SIG-M5 treated with dmso at 0.1 percent for 504 hours (cell line): Measurements from ENCODE around the gene CNIH3.

Source experiments
- DNase-seq: peaks from one replicate; lab custom pipeline; 2025; ENCODE audit not compliant: unreplicated experiment; lab: John Stamatoyannopoulos, UW

Gene CNIH3

DNA sequence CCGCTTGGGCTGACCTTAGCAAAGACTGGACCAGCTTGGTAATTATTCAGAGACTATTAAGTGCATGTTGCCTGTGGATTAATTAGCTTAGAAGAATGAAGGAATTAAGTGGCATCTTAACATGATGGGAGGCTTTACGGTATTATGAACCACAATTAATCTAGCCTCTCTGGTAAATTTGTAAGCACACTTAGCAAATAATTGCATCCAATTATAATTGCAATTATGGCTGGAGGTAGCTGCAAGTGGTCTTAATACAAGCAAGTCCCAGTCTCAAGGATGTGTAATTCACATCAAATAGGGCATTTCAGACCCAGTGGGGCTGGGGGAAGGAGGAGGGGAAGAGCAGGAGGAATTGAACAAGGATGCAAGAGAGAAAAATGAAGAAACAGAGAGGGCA lies 151.6 kb downstream of the CNIH3 start:
- DNase-seq: no peak

DNA sequence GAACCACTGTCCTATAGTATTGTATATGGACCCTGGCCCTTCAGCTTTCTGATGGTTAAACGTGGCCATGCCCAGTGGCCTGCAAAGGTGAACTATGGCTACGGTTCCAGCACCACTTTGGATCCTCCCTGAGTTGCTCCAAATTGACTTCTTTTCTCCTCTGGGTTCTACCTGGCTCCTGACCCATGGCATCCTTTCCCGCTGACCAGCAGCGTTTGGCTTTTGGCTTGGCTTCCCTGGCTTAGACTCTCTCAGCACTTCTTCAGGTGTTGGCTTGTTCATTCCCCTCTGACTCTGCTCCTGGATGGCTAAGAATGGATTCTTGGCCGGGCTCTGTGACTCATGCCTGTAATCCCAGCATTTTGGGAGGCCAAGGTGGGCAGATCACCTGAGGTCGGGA lies 152.9 kb downstream of the CNIH3 start:
- no peak for DNase-seq

DNA sequence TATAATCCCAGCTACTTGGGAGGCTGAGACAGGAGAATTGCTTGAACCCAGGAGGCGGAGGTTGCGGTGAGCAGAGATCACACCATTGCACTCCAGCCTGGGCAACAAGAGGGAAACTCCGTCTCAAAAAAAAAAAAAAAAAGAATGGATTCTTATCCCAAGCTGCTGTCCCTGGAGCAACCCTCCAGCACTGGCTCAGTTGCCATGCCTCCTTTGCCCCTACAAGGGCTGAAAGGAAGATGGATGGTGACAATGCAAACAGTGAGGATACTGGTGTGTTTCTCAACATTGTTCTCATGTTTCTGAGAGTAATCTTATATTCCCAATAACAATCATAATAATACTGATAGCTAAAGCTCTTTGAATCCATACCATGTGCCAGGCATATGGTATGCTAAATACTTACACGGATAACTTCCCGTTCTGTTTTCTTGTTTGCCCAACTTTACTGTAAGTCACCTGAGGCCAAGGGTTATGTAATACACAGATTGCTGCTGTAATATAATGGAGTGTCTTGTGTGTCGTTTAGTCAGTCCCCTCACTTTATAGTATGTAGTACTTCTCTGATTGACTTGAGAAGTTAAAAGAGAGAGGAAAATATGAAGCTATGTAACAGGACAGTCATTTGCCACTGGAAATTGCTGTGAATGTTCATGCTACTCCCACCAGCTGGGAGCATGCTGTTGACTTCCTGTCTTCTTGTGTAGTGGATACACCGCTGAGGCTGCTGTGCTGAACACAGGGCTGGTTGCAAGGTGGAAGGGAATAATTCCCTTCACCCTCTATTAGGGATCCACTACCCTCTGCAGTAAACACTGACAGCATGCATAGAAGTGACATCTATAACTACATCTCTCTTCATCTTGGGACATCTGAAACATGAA lies 153.6 kb downstream of the CNIH3 start:
- DNase-seq: no peak

DNA sequence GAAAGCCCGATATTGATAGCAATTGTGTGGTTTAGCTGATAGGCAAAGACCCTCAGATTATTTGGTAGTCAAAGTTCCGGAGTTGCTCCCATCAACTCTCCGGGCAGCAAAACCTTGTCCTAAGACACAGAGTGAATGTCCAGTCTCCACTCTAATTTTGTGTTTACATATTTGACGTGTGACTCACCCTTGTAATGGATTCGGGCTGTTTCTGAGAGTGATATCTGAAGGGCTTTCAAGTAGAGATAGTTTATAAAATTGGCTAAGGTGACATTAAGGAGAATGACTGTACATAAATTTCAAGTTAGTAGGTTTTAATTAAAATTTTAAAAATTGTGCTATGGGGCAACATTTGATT lies 154.2 kb downstream of the CNIH3 start:
- DNase-seq: no peak

DNA sequence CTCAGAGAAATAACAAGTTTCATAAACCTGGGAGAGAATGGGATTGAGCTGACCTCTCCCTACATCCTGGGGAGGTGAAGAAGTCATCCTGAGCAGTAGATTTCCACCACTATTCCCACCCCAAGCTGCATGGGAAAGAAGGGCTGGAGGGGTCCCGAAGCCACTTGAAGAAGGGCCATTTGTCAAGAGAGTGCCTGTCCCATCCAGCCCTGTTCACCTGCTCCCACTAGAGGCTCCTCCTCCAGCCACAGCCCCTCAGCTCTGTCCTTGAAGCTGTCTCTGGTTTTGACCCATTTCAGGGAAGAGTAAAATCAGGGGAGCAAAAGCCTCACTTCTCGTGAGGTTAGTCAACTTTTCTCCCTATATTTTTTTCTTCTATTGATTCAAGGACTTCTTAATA lies 157.5 kb downstream of the CNIH3 start:
- no peak for DNase-seq

DNA sequence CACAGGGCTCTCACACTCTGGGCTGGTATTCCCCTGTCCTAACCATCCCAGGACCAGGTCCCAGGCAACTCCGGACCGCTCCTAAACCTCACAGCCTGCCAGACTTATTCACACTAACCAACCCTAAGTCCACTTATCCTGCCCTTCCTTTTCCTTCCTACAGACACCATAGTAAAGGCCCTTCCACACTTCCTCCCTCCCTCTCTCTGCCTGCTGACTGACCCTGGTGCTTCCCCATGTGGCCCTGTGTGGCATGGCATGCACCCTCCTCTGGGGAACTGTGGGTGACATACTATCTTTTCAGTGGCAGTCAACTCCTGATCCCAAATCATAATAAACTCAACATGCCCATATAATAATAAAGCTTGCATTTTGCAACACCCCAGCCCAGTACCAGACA lies 158.3 kb downstream of the CNIH3 start:
- DNase-seq: no peak

DNA sequence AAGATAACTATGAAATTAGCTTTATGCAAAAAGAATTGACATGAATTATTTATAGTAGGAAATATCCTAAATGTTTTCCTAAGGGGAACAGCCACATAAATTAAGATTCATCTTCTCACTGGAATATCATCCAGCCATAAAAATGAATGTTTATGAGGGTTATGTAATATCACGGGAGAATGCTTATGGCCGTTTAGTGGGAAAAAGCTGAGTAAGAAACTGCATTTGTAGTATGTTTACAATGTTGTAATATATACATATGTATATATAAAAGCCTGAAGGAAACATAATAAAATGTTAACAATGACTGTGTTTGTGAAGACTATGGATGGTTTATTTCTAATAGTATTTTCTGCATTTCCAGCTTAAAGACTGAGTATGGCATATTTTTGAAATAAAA lies 161.1 kb downstream of the CNIH3 start:
- DNase-seq: no peak

DNA sequence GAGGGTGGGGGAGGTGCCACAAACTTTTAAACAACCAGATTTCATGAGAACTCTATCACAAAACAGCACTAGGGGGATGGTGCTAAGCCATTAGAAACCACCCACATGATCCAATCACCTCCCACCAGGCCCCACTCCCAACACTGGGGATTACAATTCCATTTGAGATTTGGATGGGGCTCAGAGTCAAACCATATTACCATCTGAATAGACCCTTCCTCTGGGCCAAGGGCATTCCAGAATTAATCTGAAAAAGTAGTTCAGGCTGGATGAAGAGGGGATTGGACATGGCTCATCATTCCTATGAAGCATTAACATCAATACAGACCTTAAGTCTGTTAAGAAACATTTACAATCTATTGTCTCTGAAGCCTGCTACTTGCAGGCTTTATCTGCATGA lies 163.4 kb downstream of the CNIH3 start:
- no peak for DNase-seq

DNA sequence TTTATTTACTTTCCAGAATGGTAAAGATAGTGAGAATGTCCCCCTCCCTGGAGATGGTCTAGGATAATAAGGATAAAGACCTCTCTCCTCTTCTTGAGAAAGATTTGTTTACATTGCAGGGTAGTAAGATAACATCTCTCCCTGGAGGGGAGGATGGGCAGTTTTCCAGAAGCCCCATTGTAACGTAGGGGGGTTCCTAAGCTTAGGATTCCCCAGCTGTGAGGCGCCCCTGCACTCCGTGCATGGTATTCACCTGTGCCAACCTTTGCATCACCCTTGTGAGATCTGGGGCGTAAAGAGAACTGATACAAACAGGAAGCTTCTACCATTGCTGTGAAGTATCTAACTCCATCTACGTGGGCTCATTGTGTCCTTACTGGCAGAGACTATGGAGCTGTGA lies 164.6 kb downstream of the CNIH3 start:
- DNase-seq: no peak

DNA sequence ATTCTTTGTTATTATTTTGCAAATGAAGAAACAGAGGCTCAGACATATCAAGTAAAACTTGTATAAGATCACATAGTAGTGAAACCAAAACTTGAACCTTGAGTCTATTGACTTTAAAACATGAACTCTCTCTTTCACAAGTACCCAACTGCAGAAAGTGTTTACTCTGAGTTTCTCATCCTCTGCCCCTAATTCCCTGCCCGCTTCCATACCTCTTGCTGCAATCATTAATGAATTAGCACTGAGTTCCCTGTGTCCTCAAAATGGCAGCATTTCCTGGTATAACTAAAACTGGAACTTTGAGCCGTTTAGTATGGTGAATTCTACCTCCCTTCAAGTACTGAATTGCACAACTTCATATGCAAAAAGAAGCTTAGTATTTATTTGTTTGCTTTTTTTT lies 165.7 kb downstream of the CNIH3 start:
- DNase-seq: no peak

DNA sequence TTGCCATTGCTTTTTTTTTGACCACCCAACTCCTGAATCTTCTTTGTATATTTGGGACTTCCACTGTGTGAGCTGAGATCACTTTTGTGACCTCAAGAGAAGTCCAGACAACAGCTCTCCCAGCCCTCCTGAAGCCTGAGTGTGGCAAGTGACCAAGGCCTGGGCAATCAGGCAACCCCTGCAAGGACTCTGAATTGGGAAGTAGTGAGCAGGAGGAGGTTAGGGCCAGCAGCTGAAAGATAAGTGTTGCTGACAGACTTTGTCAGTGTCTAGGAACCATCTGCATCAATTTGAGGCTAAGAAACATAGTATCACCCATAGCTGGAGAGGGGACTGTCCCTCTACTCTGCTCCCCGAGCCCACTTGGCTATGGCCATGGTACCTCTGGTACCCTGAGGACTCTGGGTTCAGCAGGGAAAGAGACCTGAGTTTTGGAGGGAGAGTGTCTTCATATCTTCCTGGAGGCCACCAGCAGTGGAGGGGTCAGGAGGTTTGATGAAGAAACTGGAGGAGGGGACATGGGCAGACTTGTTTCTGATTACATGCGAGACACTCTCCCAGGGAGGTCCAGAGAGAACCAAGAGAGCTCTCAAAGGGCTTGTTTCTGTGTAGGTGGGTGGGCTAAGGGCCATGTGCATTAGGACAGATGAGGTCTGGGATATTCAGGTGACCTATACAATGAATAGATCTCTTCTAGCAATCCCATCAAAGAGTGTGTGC lies 166.3 kb downstream of the CNIH3 start:
- DNase-seq: no peak

DNA sequence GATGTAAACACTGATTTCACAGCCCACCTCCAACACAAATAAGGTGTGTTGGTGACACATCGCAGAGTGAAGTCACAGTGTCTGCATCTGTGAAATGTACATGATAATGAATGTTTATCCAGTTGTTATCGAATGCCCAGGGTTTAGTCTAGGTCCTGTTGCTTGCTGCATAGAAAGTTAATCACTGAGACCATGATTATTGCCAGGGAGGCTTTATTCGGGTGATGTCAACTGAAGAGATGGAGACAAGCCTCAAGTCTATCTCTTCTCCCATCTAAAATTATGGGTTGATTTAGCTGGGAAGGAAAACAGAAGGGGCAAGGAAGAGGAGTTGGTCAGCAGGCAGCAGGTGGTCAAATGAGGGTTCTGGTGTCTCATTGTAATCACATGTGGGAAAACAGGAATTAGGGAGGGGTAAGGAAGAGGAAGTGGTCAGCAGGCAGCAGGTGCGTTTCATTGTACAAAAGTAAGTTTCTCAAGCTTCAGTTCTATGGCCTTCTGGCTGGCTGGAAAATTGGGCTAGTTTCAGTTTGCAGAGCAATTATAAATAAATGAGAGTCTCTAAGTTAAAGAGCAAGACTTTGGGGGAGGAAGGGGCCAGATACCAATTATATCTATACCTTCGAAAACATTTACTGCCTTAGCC lies 167.0 kb downstream of the CNIH3 start:
- no peak for DNase-seq

DNA sequence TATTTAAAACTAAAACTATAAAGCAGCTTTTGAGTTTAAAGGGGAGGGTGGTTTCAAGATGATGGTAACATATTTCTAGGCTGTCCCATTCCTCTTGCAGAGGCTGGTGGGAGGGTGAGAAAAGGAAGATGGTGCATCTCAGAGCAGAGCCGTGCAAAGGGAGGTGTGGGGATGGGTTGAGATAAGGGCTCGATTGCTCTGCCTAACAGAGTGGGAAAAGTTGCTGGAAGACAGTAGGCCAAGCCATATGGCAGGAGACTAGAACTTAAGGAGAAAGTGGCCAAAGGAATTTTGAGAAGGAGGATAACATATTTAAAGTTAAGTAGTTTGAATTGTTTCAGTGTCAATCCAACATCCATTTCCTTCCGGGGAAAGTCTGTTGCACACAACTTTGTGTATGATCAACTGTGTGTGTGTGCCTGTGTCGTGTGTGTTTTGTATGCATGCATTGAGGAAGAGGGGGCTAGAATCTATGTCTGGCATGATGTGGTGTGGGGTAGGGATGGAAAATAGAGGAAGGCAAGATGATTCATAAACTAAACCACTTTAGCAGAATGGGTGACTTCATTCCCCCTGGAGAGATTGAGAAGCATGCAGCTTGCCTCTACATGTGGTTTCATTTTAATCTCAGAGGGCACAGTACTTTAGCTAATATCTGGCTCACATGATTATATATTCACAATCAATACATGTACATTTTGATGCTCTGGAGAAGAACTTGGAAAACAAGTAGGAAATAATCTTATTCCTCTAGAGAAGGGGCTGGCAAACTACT lies 168.3 kb downstream of the CNIH3 start:
- DNase-seq: no peak

DNA sequence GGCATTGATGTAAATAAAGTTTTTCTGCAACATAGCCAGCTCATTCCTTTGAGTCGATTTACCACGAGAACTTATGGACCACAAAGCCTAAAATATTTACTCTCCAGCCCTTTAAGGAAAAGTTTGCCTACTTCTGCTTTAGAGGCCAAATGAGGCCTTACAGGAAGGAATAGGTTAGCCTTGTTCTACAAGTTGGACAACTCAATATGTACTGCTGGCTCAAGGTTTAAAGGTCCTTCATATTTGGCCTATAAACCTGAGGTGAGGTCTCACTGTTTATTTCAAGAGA lies 168.9 kb downstream of the CNIH3 start:
- peak; percentile 30 for DNase-seq

DNA sequence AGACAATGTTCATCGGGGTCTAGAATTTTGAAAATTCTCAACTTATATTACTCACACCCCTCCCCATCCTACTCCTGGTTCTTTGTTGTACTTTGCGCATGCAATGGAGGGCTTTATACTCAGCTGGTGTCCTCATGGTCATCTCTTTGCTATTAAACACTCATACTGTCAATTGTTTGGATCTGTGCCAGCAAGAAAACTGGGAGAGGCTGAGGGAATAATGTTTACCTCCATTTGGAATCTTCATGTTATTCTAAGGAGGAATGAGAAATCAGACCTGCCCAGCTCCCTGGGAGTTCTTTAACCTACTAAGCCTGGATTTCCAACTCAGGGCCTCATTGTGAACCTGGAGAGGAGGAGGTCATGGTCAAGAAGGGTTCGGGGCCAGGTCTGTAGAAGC lies 169.5 kb downstream of the CNIH3 start:
- DNase-seq: no peak

DNA sequence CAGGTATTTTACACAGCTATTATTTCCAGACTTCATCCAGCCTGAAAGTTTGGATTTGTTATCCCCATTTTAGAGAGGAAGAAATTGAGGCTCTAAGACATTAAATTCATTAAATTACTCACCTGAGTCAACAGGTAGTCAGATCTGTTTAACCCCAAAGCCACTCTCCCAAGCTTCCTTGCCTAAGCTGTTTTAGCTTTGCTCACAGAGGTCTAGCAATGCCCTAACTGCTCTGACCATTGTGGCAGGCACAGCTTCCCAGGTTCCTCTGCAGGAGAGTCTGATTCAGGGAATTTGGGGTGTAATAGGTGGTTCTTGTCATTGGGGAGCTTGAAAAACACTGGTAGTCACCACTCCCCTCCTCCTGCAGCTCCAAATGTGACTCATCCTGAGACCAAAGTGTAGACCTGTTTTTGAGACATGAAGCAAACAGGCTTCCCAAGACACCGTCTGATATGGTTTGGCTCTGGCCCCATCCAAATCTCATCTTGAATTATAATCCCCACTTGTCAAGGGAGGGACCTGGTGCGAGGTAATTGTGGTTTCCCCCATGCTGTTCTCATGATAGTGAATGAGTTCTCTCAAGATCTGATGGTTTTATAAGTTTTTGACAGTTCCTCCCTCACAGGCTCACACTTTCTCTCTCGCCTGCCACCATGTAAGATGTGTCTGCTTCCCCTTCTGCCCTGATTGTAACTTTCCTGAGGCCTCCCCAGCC lies 170.6 kb downstream of the CNIH3 start:
- DNase-seq: no peak

DNA sequence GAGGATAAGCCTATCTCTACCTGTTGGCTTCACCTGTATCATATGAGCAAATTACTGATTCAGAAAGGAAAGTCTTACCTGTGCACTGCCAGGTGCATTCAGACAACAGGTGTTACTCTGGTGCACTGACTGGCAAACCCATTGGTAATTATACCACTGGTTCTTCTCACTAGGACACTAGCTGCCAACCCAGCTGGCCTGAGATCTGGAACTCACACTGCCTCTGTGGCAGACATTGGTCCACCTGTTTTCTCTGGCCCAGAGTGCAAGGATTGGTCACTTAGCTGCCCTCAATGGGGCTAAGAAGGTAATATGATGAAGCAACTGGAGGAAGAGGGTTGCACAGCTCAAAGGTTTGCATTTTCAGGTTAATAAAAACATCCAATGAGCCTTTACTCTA lies 173.2 kb downstream of the CNIH3 start:
- no peak for DNase-seq
